Measurements from ENCODE around the gene LHX1.

- TF ChIP-seq ZBTB8A (tag by site-specific recombination; IDR thresholded peaks at IDR 0.05) = no peak
- TF ChIP-seq, protein P1, sequence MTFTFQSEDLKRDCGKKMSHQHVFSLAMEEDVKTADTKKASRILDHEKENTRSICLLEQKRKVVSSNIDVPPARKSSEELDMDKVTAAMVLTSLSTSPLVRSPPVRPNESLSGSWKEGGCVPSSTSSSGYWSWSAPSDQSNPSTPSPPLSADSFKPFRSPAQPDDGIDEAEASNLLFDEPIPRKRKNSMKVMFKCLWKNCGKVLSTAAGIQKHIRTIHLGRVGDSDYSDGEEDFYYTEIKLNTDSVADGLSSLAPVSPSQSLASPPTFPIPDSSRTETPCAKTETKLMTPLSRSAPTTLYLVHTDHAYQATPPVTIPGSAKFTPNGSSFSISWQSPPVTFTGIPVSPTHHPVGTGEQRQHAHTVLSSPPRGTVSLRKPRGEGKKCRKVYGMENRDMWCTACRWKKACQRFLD (tag by site-specific recombination; IDR thresholded peaks at IDR 0.05) = no peak
- TF ChIP-seq ELK4 (IDR thresholded peaks at IDR 0.05; ENCODE audit: borderline replicate concordance, low read depth, low read length) = no peak
- TF ChIP-seq ZNF274 (IDR thresholded peaks at IDR 0.05; ENCODE audit: low read length) = no peak
- TF ChIP-seq ZNF274 (tag by site-specific recombination; IDR thresholded peaks at IDR 0.05; ENCODE audit: borderline replicate concordance) = no peak
Observed at GRCh38 chr17:36950027-36950426, 12.8 kb downstream of the LHX1 start.

Measured in HEK293 (cell line).